ENCODE data around the gene KCNAB1. TPM values are rescaled to one million over a fixed set of nuclear protein-coding genes. Genes with fewer than 3 reads are reported as not detected.

The KCNAB1 gene
- total and polyA plus RNA-seq, 2 donors (not counting 1 experiment from before 2014, with no cell fraction given), result 0.03 to 0.33 TPM

DNA sequence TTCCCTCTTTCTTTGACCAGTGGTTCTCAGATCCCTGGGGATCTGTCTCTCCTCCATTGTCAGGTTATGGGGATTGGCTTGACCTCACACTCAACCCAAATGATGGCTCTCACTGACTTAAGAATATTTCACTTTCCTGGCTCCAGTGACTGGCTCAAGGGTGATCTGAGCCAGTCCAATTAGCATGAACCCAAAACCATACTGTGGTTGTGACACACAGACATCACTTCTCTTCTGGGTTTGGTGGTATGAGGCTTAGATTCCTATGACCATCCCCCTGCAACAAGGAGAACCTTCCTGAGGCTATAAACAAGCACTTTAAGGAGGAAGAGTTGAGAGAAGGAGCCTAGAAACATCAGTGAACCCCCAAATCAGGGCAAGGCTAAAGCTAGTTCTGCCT is 85.8 kb downstream of the KCNAB1 start:
- Histone ChIP-seq H3K27ac (ENCODE audit: insufficient read depth, low read length) (no peak overlapping the region), H3K36me3 (ENCODE audit: control insufficient read depth, insufficient read depth, low read length) (no peaks in the 10 kb centered on the region), H3K4me2 (ENCODE audit: extremely low read depth, insufficient read depth, low read length) (no peak overlapping the region), H4K20me1 (ENCODE audit: control insufficient read depth, extremely low read depth, insufficient read depth, low read length) (no peaks in the 10 kb centered on the region), H3K9ac (ENCODE audit: insufficient read depth, low read length) (no peak overlapping the region), H2AFZ (ENCODE audit: low read length) (no peak overlapping the region), H3K4me3 (replicated peaks in 1 of 4; ENCODE audit: control extremely low read depth in 1 of 4, insufficient read depth in 1 of 4, low read depth in 3 of 4, low read length in 4 of 4) (no peak overlapping the region), H3K4me1 (ENCODE audit: control insufficient read depth, extremely low read depth, insufficient read depth, low read length) (no peaks in the 10 kb centered on the region), H3K9me3 (ENCODE audit: control insufficient read depth, insufficient read depth, low read depth, low read length) (no peaks in the 10 kb centered on the region), H3K79me2 (ENCODE audit: control insufficient read depth, insufficient read depth, low read length) (no peaks in the 10 kb centered on the region), H3K27me3 (ENCODE audit: control insufficient read depth, insufficient read depth, low read length) (no peaks in the 10 kb centered on the region)
- DNase-seq (ENCODE audit: low read depth in 2 of 2), result peak in 1 of 2 donors; percentile 78
- TF ChIP-seq, protein P1, sequence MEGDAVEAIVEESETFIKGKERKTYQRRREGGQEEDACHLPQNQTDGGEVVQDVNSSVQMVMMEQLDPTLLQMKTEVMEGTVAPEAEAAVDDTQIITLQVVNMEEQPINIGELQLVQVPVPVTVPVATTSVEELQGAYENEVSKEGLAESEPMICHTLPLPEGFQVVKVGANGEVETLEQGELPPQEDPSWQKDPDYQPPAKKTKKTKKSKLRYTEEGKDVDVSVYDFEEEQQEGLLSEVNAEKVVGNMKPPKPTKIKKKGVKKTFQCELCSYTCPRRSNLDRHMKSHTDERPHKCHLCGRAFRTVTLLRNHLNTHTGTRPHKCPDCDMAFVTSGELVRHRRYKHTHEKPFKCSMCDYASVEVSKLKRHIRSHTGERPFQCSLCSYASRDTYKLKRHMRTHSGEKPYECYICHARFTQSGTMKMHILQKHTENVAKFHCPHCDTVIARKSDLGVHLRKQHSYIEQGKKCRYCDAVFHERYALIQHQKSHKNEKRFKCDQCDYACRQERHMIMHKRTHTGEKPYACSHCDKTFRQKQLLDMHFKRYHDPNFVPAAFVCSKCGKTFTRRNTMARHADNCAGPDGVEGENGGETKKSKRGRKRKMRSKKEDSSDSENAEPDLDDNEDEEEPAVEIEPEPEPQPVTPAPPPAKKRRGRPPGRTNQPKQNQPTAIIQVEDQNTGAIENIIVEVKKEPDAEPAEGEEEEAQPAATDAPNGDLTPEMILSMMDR (conservative IDR thresholded peaks at IDR 0.05 in 1 of 2, IDR thresholded peaks at IDR 0.05 in 1 of 2; ENCODE audit: low read depth in 1 of 2, low read length in 2 of 2), result no peak
- no peak for TF ChIP-seq EZH2 (IDR thresholded peaks at IDR 0.05; ENCODE audit: low read length, missing control alignments)

DNA sequence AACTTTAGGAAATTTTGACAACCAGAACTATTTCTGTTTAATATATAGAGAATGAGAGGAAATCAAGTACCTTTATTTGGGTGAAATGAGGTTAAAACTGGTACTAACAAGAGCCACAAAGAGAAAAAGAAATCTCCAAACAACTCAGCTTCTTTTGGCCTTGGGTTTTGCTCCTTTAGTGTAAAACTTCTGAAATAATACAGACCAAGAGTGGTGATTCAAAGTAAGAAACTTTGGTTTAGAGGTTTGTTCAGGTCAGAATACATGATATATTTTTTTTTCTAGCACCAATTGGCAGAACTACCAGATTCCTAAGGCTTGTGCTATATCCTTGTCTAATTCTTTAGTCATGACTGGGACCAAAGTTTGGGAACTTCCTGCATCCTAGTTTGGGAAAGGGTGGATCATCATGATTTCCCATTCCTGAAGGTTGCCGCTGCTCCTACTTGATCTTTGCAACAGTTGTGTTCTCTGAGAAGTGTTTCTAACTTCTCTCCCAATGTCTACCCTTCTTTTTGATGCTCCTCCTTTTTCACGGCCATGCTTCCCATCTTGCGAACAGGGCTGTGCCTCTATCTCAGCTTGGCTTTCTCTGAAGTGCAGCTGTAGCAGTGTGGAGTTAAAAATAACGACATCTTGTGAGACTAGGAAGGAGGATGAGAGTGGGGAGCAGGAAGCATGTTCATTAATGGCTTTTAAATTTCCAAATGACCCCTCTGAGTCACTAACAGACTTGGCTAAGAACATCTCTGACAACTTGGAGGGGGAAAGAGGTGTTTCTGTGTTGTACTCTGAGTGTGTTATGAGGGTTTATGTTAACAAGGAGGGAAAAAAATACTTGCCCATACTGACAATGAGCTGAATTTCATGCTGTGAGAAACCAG is 87.7 kb downstream of the KCNAB1 start:
- Histone ChIP-seq H3K79me2 (ENCODE audit: control insufficient read depth, insufficient read depth, low read length) (no peaks in the 10 kb centered on the region), H2AFZ (ENCODE audit: low read length) (no peak overlapping the region), H3K36me3 (ENCODE audit: control insufficient read depth, insufficient read depth, low read length) (no peaks in the 10 kb centered on the region), H3K4me3 (replicated peaks in 1 of 4; ENCODE audit: control extremely low read depth in 1 of 4, insufficient read depth in 1 of 4, low read depth in 3 of 4, low read length in 4 of 4) (no peak overlapping the region), H3K27me3 (ENCODE audit: control insufficient read depth, insufficient read depth, low read length) (no peaks in the 10 kb centered on the region), H3K9me3 (ENCODE audit: control insufficient read depth, insufficient read depth, low read depth, low read length) (no peaks in the 10 kb centered on the region), H3K4me2 (ENCODE audit: extremely low read depth, insufficient read depth, low read length) (no peak overlapping the region), H3K4me1 (ENCODE audit: control insufficient read depth, extremely low read depth, insufficient read depth, low read length) (no peaks in the 10 kb centered on the region), H4K20me1 (ENCODE audit: control insufficient read depth, extremely low read depth, insufficient read depth, low read length) (no peaks in the 10 kb centered on the region), H3K9ac (ENCODE audit: insufficient read depth, low read length) (no peak overlapping the region), H3K27ac (ENCODE audit: insufficient read depth, low read length) (no peak overlapping the region)
- no peak for TF ChIP-seq EZH2 (IDR thresholded peaks at IDR 0.05; ENCODE audit: low read length, missing control alignments)
- TF ChIP-seq, protein P1 (conservative IDR thresholded peaks at IDR 0.05 in 1 of 2, IDR thresholded peaks at IDR 0.05 in 1 of 2; ENCODE audit: low read depth in 1 of 2, low read length in 2 of 2), result no peak
- peak in 1 of 2 donors; percentile 95 for DNase-seq (ENCODE audit: low read depth in 2 of 2)

DNA sequence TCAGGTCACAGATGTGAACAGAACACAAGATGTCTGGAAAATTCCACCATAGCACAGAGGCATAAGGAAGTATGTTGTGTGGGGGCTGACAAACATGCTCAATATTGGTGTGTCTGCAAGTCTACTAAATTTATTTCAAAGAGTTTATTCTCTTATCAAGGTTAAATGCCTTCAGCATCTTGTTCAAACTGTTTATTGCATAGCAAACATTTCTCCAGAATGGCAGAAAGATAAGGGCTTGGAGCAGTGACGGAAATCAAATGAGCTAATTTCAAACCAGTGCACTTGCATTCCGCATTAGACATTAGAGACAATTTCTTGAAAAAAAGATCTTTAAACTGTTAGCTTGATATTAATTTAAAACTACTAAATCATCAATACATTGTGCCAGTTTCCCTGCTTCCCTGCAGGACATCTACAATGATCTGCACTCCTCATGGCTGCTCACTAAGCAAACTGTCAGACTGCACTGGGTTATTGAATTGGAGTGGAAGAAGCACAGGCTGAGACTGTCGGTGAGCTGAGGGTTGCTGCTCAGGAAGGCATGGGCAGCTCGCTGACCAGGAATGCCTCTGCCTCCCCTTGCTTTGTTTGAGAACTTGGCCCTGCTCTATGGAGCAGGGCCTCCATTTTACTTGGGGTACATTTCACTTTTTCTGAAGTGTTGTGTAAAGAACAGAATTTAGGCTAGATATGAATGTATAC is 89.4 kb downstream of the KCNAB1 start:
- Histone ChIP-seq H3K4me2 (ENCODE audit: extremely low read depth, insufficient read depth, low read length) (no peak overlapping the region), H3K9me3 (ENCODE audit: control insufficient read depth, insufficient read depth, low read depth, low read length) (no peaks in the 10 kb centered on the region), H3K79me2 (ENCODE audit: control insufficient read depth, insufficient read depth, low read length) (no peaks in the 10 kb centered on the region), H3K4me3 (replicated peaks in 1 of 4; ENCODE audit: control extremely low read depth in 1 of 4, insufficient read depth in 1 of 4, low read depth in 3 of 4, low read length in 4 of 4) (no peak overlapping the region), H3K36me3 (ENCODE audit: control insufficient read depth, insufficient read depth, low read length) (no peaks in the 10 kb centered on the region), H3K4me1 (ENCODE audit: control insufficient read depth, extremely low read depth, insufficient read depth, low read length) (no peaks in the 10 kb centered on the region), H3K27me3 (ENCODE audit: control insufficient read depth, insufficient read depth, low read length) (no peaks in the 10 kb centered on the region), H3K27ac (ENCODE audit: insufficient read depth, low read length) (no peak overlapping the region), H4K20me1 (ENCODE audit: control insufficient read depth, extremely low read depth, insufficient read depth, low read length) (no peaks in the 10 kb centered on the region), H3K9ac (ENCODE audit: insufficient read depth, low read length) (no peak overlapping the region), H2AFZ (ENCODE audit: low read length) (no peak overlapping the region)
- DNase-seq (ENCODE audit: low read depth in 2 of 2), result peak in 1 of 2 donors; percentile 63
- TF ChIP-seq, protein P1 (conservative IDR thresholded peaks at IDR 0.05 in 1 of 2, IDR thresholded peaks at IDR 0.05 in 1 of 2; ENCODE audit: low read depth in 1 of 2, low read length in 2 of 2), result no peak
- no peak for TF ChIP-seq EZH2 (IDR thresholded peaks at IDR 0.05; ENCODE audit: low read length, missing control alignments)

Measured in fibroblast of lung (primary cell).